ENCODE data around the gene RASSF1. TPM values are rescaled to one million over a fixed set of nuclear protein-coding genes. Genes with fewer than 3 reads are reported as not detected.
A peak's percentile ranks its signal among the peaks of the same experiment; 100 is the strongest.

Gene RASSF1
- total and polyA plus RNA-seq, 2 of the 8 experiments (the other 6 are each of a cell fraction or from before 2014, with no cell fraction given): 10.3 to 15.7 TPM

- TF ChIP-seq EP300 (IDR thresholded peaks at IDR 0.05; ENCODE audit: borderline replicate concordance in 1 of 2, low read depth in 2 of 2, low read length in 2 of 2): no peak
- TF ChIP-seq MAX (IDR thresholded peaks at IDR 0.05): 0 out of 2 replicates have a peak, but pooled peaks have one; percentile 29
- TF ChIP-seq RAD21 (IDR thresholded peaks at IDR 0.05 in 1 of 2, conservative IDR thresholded peaks at IDR 0.05 in 1 of 2; ENCODE audit: low read depth in 2 of 2, low read length in 2 of 2): peak; percentile 80 to 88
- no peak for TF ChIP-seq ATF3 (IDR thresholded peaks at IDR 0.05; ENCODE audit: insufficient read depth, low read depth, low read length)
- TF ChIP-seq CTCF (IDR thresholded peaks at IDR 0.05; ENCODE audit: control extremely low read depth in 1 of 3, insufficient read depth in 1 of 3, low read depth in 1 of 3, low read length in 3 of 3): peak in 2 of 3 experiments; percentile 96; a peak in 3 of 4 replicates
Measured at GRCh38 chr3:50324351-50325112, 16.1 kb downstream of the RASSF1 start (continued).

Measured in H1 (cell line).